Measurements from ENCODE around the gene B9D1. TPM values are rescaled to one million over a fixed set of nuclear protein-coding genes. Genes with fewer than 3 reads are reported as not detected.
"Not testable (repeated sequence)": the region's sequence is repeated elsewhere in the genome, so short reads cannot be mapped to it uniquely, and the experiment has no call there.

The B9D1 gene
- total RNA-seq, 1 experiment from 2014 or later: 16.2 TPM

- no peak for DNase-seq (ENCODE audit: low read depth)
These were observed 3.4 kb downstream of the B9D1 start for GRCh38 chr17:19359151-19359550.

DNA sequence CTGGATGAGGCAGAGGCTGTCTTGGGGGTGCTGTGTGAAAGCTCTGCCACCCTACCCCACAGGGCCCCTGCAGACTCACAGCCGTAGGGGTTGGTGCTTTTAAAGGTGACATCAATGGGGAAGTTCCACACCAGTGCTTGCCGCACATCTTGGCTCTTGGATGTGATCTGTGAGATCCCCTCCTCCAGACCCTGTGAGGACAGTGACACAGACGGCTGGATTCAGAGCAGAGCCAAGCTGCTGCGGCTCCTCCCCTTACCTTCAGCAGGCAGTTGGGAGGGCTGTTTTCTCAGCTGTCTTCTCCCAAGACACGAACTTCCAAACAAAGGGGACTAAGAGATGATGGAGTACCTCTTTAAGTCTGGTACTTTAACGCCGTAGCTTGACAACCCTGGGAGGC, 4.8 kb downstream of the B9D1 start:
- DNase-seq (ENCODE audit: low read depth): no peak

- DNase-seq (ENCODE audit: low read depth): no peak
These were observed 5.2 kb downstream of the B9D1 start for GRCh38 chr17:19357351-19357750.

GRCh38 chr17:19354748-19355147, 7.8 kb downstream of the B9D1 start:
- no peak for DNase-seq (ENCODE audit: low read depth)

DNA sequence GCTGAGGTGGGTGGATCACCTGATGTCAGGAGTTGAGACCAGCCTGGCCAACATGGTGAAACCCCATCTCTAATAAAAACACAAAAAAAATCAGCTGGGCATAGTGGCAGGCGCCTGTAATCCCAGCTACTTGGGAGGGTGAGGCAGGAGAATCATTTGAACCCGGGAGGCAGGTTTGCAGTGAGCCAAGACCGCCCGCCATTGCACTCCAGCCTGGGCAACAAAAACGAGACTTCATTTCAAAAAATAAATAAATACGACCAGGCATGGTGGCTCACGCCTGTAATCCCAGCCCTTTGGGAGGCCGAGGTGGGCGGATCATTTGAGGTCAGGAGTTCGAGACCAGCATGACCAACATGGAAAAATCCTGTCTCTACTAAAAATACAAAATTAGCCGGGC, 9.1 kb downstream of the B9D1 start:
- DNase-seq (ENCODE audit: low read depth): not testable (repeated sequence)

DNA sequence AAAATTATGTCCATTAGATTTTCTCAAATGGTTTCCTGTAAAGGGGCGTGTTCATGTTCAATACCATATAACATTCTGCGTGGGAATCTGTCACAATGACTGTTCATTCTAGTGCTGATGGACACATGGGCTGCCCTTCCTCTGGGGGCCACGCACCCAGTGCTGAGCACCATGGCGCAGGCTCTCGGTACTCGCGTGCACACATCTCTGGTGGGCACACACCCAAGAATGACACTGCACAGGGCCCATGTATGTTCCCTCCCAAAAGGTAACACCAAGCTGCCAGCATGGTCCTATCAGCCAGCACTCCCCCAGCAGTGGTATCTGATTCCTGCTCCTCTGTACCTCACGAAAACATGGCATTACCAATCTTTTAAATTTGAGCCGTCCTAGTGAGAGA, 13.7 kb downstream of the B9D1 start:
- no peak for DNase-seq (ENCODE audit: low read depth)

- DNase-seq (ENCODE audit: low read depth): no peak
These were observed 14.4 kb downstream of the B9D1 start for GRCh38 chr17:19348081-19348650.

DNA sequence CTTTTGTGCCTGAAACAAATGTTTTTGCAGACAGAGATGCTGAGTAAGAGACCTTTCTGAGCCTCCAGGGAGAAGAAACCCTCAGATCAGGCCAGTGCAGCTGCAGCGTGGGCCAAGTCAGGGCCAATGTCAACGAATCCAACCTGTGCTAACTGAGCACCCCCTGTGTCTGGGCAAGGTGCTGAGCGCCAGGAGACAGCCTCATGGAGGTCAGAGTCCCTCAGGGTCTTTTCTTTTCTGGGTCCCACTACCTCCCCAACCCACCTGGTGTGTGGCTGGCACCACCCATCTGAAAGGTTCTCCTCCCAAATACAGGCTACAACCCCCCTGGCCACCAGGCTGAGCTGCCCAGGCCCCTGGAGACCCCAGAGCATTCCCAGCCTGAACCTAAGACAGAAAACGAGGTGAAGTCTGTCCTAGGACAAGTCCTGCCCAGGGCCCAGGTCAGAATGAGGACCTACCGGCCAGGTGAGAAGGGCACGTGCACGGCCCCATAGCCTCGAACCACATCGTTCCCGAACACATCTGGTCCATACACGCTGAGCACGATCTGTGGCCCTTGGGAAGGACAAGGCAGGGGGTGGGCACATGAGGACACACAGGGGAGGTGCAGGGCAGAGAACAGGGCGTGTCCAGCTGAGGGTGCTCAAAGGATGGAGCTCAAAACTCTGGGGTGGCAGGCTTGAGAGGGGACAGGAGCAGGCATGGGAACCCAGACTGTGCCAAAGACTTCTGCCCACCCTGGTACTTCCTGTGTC, 15.0 kb downstream of the B9D1 start:
- no peak for DNase-seq (ENCODE audit: low read depth)

DNA sequence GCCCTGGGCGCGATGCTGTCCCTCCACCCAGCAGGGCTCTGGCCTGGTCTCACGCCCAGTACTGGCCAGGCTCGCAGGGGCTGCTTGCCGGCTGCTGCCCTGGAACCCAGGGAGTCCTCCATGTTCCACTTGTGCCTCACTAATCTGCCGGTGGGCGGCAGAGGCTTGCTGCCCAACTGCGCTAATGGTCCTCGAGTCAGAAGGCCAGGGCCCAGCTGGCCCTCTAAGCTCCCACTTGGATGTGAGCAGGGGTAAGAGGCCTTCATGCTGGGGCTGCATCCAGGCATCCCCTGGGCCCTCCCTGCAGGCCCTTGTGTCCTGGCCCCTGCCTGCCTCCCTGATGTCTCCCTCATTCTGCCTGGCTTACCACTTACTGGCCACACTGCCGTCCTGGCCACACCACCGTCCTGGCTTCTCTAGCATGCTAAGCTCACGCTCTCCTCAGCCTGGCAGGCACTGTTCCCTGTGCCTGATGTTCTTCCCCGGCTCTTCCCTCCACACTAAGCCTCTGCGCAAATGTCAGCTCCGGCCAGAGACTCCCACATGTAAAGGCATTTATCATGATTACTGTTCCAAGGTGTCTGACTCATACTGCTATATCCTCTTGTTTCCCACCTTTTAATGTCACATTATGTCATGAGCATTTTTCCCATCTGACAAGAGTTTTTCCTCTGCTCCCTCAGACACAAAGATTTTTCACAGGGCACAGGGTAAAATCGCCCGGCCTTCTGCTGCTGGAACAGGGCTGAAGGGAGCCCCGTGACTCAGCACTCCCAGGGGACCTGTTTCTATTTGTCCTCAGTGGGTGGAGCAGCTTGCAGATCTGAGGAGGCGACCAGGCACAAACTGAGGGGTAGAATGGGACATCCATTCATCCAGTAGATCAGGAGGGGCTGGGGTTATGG, 15.9 kb downstream of the B9D1 start:
- DNase-seq (ENCODE audit: low read depth): peak; percentile 86

DNA sequence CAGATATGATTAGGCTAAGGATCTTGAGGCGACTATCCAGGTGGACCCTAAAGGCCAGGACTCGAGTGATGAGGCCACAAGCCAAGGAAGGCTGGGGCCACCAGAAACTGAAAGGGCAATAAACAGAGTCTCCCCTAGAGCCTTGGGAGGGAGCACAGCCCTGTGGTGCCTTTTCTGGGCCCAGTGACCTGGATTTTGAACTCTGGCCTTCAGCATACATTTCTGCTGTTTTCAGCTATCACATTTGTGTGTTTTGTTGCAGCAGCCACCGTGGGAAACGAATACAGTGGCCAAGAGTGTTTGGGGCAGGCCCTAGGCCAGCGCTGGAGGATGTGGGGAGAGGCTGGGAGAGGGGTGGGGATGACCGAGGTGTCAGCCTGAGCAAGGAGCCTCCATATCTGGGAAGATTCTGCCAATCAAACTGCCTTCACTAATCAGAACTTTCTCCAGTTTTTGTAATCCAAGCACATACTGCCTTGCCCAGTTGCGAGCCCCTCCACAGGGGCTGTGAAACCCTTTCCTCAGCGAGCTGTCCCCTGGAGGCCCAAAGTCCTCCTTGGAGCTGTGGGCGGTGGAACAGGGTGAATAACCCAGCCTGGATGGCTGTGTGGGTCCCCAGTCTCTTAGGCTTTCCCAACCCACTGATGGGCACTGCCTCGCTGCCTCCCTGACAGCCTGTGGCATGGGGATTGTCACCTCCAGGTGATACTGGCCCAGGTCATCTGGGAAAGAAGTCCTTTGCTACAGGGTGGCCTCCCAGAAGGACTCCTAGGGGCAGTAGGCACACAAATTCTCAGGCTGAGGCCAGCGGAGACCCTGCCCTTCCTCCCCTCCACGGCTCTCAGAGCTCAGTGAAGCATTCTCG, 16.8 kb downstream of the B9D1 start:
- no peak for DNase-seq (ENCODE audit: low read depth)

- DNase-seq (ENCODE audit: low read depth): no peak
These were observed 17.5 kb downstream of the B9D1 start for GRCh38 chr17:19345067-19345460.

DNA sequence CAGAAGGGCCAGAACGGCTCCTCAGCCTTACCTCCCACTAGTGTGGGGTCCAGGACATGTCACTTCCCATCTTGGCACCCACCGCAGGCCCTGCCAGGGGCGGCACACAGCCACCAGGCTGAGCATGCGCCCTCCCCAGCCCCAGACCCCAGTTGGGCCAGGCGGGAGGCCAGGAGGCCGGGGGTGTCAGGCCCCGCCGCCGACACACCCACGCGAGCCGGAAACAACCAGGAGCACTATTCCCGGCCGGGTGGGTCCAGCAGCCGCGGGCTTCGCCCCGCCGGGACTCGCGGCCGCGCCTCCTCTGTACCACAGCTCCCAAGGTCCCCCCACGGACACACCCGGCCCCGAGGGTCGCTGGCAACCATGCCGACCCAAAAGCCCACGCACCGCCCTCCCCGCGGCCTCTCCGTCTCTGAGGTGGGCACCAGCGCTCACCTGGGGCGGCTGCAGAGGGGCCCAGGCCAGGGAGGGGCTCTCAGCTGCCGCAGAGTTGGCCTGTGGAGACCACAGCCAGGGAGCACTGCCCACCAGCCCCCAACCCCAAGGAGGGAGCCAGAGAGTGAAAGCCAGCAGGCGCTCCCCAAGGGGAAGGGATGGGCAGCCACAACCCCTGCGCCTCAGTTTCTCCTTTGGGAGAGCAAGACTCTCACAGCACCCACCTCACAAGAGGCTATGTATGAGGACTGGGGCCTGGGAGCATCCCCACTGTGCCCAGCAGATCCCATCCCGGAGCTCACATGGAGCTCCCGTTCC, 18.0 kb downstream of the B9D1 start:
- DNase-seq (ENCODE audit: low read depth): no peak

GRCh38 chr17:19343671-19344151, 18.8 kb downstream of the B9D1 start:
- DNase-seq (ENCODE audit: low read depth): no peak

GRCh38 chr17:19343256-19343630, 19.3 kb downstream of the B9D1 start:
- no peak for DNase-seq (ENCODE audit: low read depth)

DNA sequence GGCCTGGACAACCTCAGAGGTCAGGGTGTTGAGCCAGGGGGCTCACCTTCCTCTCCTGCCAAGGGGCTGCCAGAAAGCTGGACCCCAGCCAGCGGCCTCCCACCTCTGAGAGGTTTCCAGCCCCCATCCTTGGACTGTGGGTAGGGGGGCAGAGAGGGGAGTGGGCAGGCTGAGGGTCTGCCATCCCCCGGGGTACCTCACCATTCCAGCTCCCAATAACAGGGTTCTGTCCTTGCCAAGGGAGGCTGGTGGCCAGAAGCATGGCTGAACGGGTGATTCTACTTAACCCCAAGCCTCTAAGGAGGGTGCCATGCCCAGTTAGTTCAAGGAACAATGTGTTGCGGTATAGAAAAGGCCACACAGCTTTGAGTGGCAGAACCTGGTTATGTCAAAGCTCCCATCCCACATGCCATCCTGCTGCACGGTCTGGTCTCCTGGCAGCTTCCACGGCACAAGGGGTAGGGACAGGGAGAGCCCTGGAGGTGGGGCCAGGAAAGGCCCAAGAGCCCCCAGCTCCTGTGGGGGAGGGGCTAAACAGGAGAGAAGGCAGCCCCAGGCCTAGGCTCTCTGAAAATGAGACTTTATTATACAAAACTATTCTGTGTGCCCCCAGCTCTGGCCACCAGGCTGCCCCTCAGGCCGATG, 19.8 kb downstream of the B9D1 start:
- no peak for DNase-seq (ENCODE audit: low read depth)

GRCh38 chr17:19341641-19342610, 20.6 kb downstream of the B9D1 start:
- DNase-seq (ENCODE audit: low read depth): peak; percentile 6

DNA sequence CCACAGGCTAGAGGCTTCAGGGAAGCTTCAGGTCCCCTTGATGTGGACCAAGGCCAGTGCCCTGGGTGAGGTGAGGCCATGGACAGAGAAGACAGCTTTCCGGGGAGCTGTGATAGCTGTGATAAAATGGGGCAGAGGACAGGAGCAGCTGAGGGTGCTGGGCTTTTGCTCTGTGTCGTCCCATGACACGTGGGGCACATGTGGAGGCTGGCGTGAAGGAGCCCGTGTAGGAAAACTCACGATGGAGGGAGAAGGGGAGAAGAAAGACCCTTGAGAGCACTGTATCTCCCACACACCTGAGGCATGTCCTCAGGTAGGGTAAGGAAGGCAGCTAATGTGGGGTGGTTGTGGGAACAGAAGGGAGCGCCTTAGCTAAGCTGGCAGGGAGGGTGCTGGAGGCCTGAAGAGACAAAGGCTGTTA, 21.3 kb downstream of the B9D1 start:
- no peak for DNase-seq (ENCODE audit: low read depth)

DNA sequence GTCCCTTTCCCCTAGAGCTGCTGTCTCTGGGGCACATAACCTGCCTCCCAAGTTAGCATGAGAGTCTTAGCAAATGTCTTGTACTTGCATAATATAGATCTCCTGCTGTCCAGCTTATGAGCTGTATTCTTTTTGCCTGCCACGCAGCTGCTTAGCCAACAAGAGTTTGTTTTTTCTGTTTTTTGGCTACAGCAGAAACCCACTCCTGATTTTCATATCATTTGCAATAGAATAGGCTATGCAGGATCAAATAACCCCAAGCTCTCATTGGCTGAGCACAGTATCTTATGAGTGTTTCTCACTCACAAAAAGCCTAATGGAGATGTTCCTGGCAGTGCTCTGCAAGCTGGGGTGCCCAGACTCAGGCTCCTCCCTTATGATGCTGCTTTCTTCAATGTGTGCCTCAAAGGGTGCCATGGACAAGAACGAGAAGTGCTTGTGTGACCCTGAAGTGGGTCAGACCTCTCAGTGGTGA, 23.1 kb downstream of the B9D1 start:
- DNase-seq (ENCODE audit: low read depth): no peak
